Endothelial cell of umbilical vein (primary cell): ENCODE data around the gene SLC9A3. TPM values are rescaled to one million over a fixed set of nuclear protein-coding genes. Genes with fewer than 3 reads are reported as not detected.

ENCODE experiments used
- BruUV-seq: library from RNA; stranded (reverse); fragments of 400-500 nt; replicated peaks from 2 replicates; lab custom pipeline; 2021; lab: Mats Ljungman, UMichigan
- CTCF ChIA-PET: fragments of 300-600, 350-600 bp; sonication (Branson Sonifier 250); formaldehyde crosslinking; loops from one replicate; lab custom pipeline; 2021; ENCODE audit warnings: antibody characterized with exemption, inconsistent platforms; lab: Charles Lee
- POLR2A ChIA-PET: fragments of 300-600, 350-600 bp; sonication (Branson Sonifier 250); formaldehyde crosslinking; loops from one replicate; lab custom pipeline; 2021; ENCODE audit warnings: antibody characterized with exemption, inconsistent platforms; lab: Charles Lee
- DNase-seq: peaks from one replicate; pipeline ENCODE4 v3.0.0-alpha.2; 2011; ENCODE audit warnings: low read depth, low spot score
- FAIRE-seq: peaks from 2 replicates; lab custom pipeline; 2011; peaks lifted over from hg19 to GRCh38; lab: Jason Lieb, UNC
- H2AFZ ChIP-seq: 2 replicates; pipeline ENCODE4 v1.6.0; 2012; ENCODE audit warnings: low read depth, low read length, control low read depth, inconsistent platforms
- H3K27ac ChIP-seq: 2 replicates; pipeline ENCODE4 v1.5.1; 2011; ENCODE audit warnings: low read depth, mild to moderate bottlenecking, control low read depth, low read length, moderate library complexity; ENCODE audit not compliant: insufficient read depth
- H3K27me3 ChIP-seq, 2 experiments: 2 replicates each; pipeline versions ENCODE4 v1.6.0 to v1.6.1; 2011; ENCODE audit warnings: low read length in 2 of 2, mixed read lengths in 1 of 2; ENCODE audit not compliant: control insufficient read depth in 2 of 2, insufficient read depth in 2 of 2
- H3K36me3 ChIP-seq, 2 experiments: 2 replicates in 1 of 2; 3 replicates in 1 of 2; pipeline ENCODE4 v1.5.1; 2011; ENCODE audit warnings: low read length in 2 of 2, mild to moderate bottlenecking in 1 of 2, moderate library complexity in 1 of 2; ENCODE audit not compliant: control insufficient read depth in 2 of 2, insufficient read depth in 2 of 2; ENCODE audit errors: extremely low read depth in 1 of 2
- H3K4me1 ChIP-seq: 3 replicates; pipeline ENCODE4 v1.5.1; 2011; ENCODE audit warnings: mild to moderate bottlenecking, low read length; ENCODE audit not compliant: control insufficient read depth, insufficient read depth; ENCODE audit errors: extremely low read depth
- H3K4me2 ChIP-seq: 2 replicates; pipeline ENCODE4 v1.6.1; 2011; ENCODE audit warnings: low read length, control low read depth, mixed read lengths; ENCODE audit not compliant: insufficient read depth
- H3K4me3 ChIP-seq, 3 experiments: fragments of 200-600 bp in 1 of 3; sonication (generic), shearing (Covaris generic) in 1 of 3; replicated peaks in 1 of 3; 2 replicates each; pipeline ENCODE4 v1.5.1; 2011 to 2016; ENCODE audit warnings: control low read depth in 3 of 3, low read length in 3 of 3, mild to moderate bottlenecking in 2 of 3, inconsistent platforms in 1 of 3, low read depth in 1 of 3, moderate library complexity in 1 of 3; ENCODE audit not compliant: insufficient read depth in 1 of 3
- H3K79me2 ChIP-seq: 2 replicates; pipeline ENCODE4 v1.6.0; 2012; ENCODE audit warnings: low read length, inconsistent platforms; ENCODE audit not compliant: control insufficient read depth, insufficient read depth
- H3K9ac ChIP-seq: replicated peaks from 2 replicates; pipeline ENCODE3; 2011; ENCODE audit warnings: low read length, control low read depth; ENCODE audit not compliant: insufficient read depth; ENCODE audit errors: extremely low read depth
- H3K9me1 ChIP-seq: replicated peaks from 3 replicates; pipeline ENCODE4 v1.6.0; 2011; ENCODE audit warnings: mild to moderate bottlenecking, low read length; ENCODE audit not compliant: control insufficient read depth, insufficient read depth; ENCODE audit errors: extremely low read depth
- H3K9me3 ChIP-seq: replicated peaks from 2 replicates; pipeline ENCODE4 v1.5.1; 2012; ENCODE audit warnings: low read length, inconsistent platforms; ENCODE audit not compliant: control insufficient read depth, insufficient read depth
- H4K20me1 ChIP-seq: replicated peaks from 2 replicates; pipeline ENCODE3; 2011; ENCODE audit warnings: mild to moderate bottlenecking, low read length; ENCODE audit not compliant: control insufficient read depth, insufficient read depth; ENCODE audit errors: extremely low read depth
- EZH2 ChIP-seq: IDR thresholded peaks from 2 replicates; pipeline ENCODE4 v1.6.1; 2012; ENCODE audit warnings: borderline replicate concordance, low read depth, mild to moderate bottlenecking, moderate library complexity, low read length, inconsistent platforms; ENCODE audit not compliant: severe bottlenecking
- FOS ChIP-seq: IDR thresholded peaks from 2 replicates; pipeline ENCODE4 v1.6.1; 2011; ENCODE audit warnings: mild to moderate bottlenecking, low read length, moderate library complexity, borderline replicate concordance; ENCODE audit not compliant: insufficient read depth
- GATA2 ChIP-seq: IDR thresholded peaks from 2 replicates; pipeline ENCODE4 v1.7.0; 2011; ENCODE audit warnings: low read depth, mild to moderate bottlenecking, moderate library complexity, mixed read lengths, low read length; ENCODE audit not compliant: insufficient read length, insufficient read depth
- JUN ChIP-seq: IDR thresholded peaks from 2 replicates; pipeline ENCODE4 v1.6.1; 2011; ENCODE audit warnings: borderline replicate concordance, low read depth; ENCODE audit not compliant: insufficient read length, insufficient read depth
- MYC ChIP-seq: IDR thresholded peaks from one replicate; pipeline ENCODE4 v1.6.1; 2011; ENCODE audit warnings: mild to moderate bottlenecking, low read depth, low read length
- POLR2A ChIP-seq: IDR thresholded peaks from 2 replicates; pipeline ENCODE4 v1.6.1; 2012; ENCODE audit warnings: low read depth, mild to moderate bottlenecking, control low read depth, low read length
- POLR2AphosphoS5 ChIP-seq: IDR thresholded peaks from 2 replicates; pipeline ENCODE4 v1.6.1; 2012; ENCODE audit warnings: low read depth, mild to moderate bottlenecking, control low read depth, low read length, moderate library complexity; ENCODE audit not compliant: insufficient read depth
- dilution Hi-C: fragments of 300-500 bp; cut with MboI; formaldehyde crosslinking; loops from one replicate; pipeline ENCODE4 v1.15.0; 2019; ENCODE audit warnings: low sequenced_read_pairs; ENCODE audit not compliant: extremely low pct_ligation_motif_present
- intact Hi-C: fragments of 100-400 bp; cut with micrococcal nuclease; formaldehyde crosslinking; loops from one replicate; pipeline ENCODE4 v1.10.0; 2022
- polyA plus RNA-seq, 4 experiments: library from polyadenylated mRNA; depleted of rRNA in 3 of 4; stranded (reverse) in 3 of 4; unstranded in 1 of 4; fragments of >200 nt; gene quantifications; 2 replicates each; pipeline versions ENCODE4 v1.2.1 to v1.2.3, GENCODE V29; 2011 to 2012; ENCODE audit warnings: missing spikeins in 1 of 4
- total RNA-seq: library from RNA; stranded (reverse); gene quantifications from 2 replicates; pipeline ENCODE4 v1.2.3, GENCODE V29; 2021
- TF ChIP-seq, protein P1 (sequence below): IDR thresholded peaks from 2 replicates; pipeline ENCODE4 v1.6.1; 2011; ENCODE audit not compliant: insufficient read depth, insufficient read length
- TF ChIP-seq, protein P2 (sequence below), 2 donors: IDR thresholded peaks; 1 replicate in 1 of 2; 2 replicates in 1 of 2; pipeline ENCODE4 v1.5.1; 2011; ENCODE audit warnings: low read length in 2 of 2, mild to moderate bottlenecking in 2 of 2, moderate library complexity in 2 of 2, control low read depth in 1 of 2, inconsistent platforms in 1 of 2, low read depth in 1 of 2; ENCODE audit not compliant: insufficient read depth in 1 of 2; ENCODE audit errors: extremely low read depth in 1 of 2

SLC9A3 gene
- total and polyA plus RNA-seq, 2 donors (not counting 3 experiments of a cell fraction or from before 2014, with no cell fraction given): 0.79 to 0.82 TPM

DNA sequence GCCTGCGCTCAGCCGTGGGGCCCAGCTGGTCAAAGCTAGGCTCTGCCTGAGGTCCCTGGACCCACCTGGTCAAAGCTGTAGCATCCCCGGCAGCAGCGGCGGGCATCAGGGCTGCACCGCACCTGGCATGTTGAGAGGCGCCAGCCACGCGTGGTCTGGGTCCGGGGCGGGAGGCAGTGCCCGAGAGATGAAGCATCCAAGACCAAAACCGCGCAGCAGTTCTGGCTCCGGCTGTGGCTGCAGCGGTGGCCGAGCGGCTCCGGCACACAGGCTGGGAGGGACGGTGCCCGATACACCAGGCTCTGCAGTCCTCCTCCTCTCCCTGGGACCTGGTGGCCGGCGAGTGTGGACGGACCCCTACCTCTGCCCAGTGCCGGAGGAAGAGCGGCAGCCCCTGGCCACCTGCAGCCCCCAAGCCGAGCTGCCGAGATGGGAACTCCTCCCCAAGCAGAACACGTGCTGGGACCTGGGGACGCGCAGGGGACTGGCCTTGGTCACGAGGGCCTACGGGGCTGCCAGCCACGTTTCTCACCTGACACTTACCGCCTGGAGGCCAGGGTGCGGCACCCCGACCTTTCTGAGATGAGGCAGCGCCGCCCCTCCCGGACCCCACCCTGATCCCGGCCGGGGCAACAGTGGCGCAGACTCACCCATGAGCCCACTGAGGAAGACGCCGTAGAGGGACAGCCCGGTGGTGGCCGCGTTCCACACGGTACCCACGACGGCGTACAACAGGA is 33.0 kb downstream of the SLC9A3 start:
- TF ChIP-seq FOS: no peak
- no peak for TF ChIP-seq POLR2A
- TF ChIP-seq POLR2AphosphoS5: no peak
- TF ChIP-seq EZH2: no peak
- TF ChIP-seq GATA2: no peak
- TF ChIP-seq, protein P1, sequence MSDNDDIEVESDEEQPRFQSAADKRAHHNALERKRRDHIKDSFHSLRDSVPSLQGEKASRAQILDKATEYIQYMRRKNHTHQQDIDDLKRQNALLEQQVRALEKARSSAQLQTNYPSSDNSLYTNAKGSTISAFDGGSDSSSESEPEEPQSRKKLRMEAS: no peak
- no peak for TF ChIP-seq JUN
- TF ChIP-seq, protein P2, sequence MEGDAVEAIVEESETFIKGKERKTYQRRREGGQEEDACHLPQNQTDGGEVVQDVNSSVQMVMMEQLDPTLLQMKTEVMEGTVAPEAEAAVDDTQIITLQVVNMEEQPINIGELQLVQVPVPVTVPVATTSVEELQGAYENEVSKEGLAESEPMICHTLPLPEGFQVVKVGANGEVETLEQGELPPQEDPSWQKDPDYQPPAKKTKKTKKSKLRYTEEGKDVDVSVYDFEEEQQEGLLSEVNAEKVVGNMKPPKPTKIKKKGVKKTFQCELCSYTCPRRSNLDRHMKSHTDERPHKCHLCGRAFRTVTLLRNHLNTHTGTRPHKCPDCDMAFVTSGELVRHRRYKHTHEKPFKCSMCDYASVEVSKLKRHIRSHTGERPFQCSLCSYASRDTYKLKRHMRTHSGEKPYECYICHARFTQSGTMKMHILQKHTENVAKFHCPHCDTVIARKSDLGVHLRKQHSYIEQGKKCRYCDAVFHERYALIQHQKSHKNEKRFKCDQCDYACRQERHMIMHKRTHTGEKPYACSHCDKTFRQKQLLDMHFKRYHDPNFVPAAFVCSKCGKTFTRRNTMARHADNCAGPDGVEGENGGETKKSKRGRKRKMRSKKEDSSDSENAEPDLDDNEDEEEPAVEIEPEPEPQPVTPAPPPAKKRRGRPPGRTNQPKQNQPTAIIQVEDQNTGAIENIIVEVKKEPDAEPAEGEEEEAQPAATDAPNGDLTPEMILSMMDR (IDR thresholded peaks at IDR 0.05; ENCODE audit: extremely low read depth in 1 of 2, insufficient read depth in 1 of 2, low read depth in 1 of 2, low read length in 2 of 2): no peak
- TF ChIP-seq MYC: no peak
- H3K9ac ChIP-seq: no peak overlapping the region
- H3K9me3 ChIP-seq: no peaks in the 10 kb centered on the region
- H3K4me2 ChIP-seq: no peak overlapping the region
- no peaks in the 10 kb centered on the region for H3K4me1 ChIP-seq
- no peaks in the 10 kb centered on the region for H3K27me3 ChIP-seq
- dilution Hi-C loops: no loop called here
- DNase-seq (no peak), FAIRE-seq (no peak)
- no peaks in the 10 kb centered on the region for H3K79me2 ChIP-seq
- no TSS peak for BruUV-seq
- H3K27ac ChIP-seq: no peak overlapping the region
- H2AFZ ChIP-seq: no peak overlapping the region
- H3K4me3 ChIP-seq: no peak overlapping the region
- ChIA-PET CTCF (no interaction called here), POLR2A (no interaction called here)
- intact Hi-C loops: no loop called here
- H3K9me1 ChIP-seq: no peaks in the 10 kb centered on the region
- H3K36me3 ChIP-seq: no peaks in the 10 kb centered on the region
- no peaks in the 10 kb centered on the region for H4K20me1 ChIP-seq
